ENCODE measurements around the gene MSX1. TPM values are rescaled to one million over a fixed set of nuclear protein-coding genes. Genes with fewer than 3 reads are reported as not detected.

Gene MSX1
- total and polyA plus RNA-seq, 2 experiments from 2014 or later, result 0.61 TPM; not detected in 1

DNA sequence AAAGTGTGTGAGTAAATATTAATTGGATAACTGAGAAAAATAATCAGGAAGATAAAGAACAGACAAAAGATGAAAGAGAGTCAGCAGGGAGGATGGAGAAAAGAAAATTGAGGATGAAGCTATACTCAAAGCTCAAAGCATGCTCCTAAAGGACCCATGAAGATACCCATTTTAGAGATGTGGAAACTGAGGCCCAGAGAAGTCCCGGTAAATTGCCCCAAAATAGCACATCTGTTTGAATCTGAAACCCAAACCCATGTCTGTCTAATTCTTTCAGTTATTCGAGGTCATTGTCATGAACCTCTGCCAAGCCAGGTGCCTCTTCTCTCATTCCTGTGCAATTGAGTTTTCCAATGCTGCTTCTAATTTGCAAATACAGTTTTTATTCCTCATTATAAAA lies 29.6 kb upstream of the MSX1 start:
- ATAC-seq, result no peak
- no peak overlapping the region for H3K4me2 ChIP-seq
- no peak overlapping the region for H3K27ac ChIP-seq (ENCODE audit: low read depth)
- H3K9me2 ChIP-seq (ENCODE audit: insufficient read depth), result no peaks in the 10 kb centered on the region
- no peaks in the 10 kb centered on the region for H3F3A ChIP-seq (replicated peaks; ENCODE audit: low read depth)
- H4K20me1 ChIP-seq (replicated peaks; ENCODE audit: insufficient read depth), result no peaks in the 10 kb centered on the region
- no peak overlapping the region for H3K4me3 ChIP-seq
- H3K36me3 ChIP-seq (ENCODE audit: insufficient read depth), result no peaks in the 10 kb centered on the region
- H3K27me3 Mint-ChIP-seq (ENCODE audit: insufficient read depth, low read depth, poor library complexity), result peaks cover 6% of the 10 kb centered on the region
- no peaks in the 10 kb centered on the region for H3K27me3 ChIP-seq (ENCODE audit: insufficient read depth)
- no peak overlapping the region for H3K27ac Mint-ChIP-seq
- H3K4me3 Mint-ChIP-seq, result no peak overlapping the region
- no peaks in the 10 kb centered on the region for H3K4me1 Mint-ChIP-seq
- no peaks in the 10 kb centered on the region for H3K79me2 ChIP-seq (replicated peaks; ENCODE audit: insufficient read depth)
- H3K4me1 ChIP-seq (ENCODE audit: insufficient read depth), result no peaks in the 10 kb centered on the region
- H2AFZ ChIP-seq, result no peak overlapping the region
- TF ChIP-seq ZNF331 (CRISPR knock-in tag; IDR thresholded peaks at IDR 0.05; ENCODE audit: low read depth), result no peak
- no peak for TF ChIP-seq EZH2 (IDR thresholded peaks at IDR 0.05; ENCODE audit: low read depth, unreplicated experiment)
- TF ChIP-seq, protein P1, sequence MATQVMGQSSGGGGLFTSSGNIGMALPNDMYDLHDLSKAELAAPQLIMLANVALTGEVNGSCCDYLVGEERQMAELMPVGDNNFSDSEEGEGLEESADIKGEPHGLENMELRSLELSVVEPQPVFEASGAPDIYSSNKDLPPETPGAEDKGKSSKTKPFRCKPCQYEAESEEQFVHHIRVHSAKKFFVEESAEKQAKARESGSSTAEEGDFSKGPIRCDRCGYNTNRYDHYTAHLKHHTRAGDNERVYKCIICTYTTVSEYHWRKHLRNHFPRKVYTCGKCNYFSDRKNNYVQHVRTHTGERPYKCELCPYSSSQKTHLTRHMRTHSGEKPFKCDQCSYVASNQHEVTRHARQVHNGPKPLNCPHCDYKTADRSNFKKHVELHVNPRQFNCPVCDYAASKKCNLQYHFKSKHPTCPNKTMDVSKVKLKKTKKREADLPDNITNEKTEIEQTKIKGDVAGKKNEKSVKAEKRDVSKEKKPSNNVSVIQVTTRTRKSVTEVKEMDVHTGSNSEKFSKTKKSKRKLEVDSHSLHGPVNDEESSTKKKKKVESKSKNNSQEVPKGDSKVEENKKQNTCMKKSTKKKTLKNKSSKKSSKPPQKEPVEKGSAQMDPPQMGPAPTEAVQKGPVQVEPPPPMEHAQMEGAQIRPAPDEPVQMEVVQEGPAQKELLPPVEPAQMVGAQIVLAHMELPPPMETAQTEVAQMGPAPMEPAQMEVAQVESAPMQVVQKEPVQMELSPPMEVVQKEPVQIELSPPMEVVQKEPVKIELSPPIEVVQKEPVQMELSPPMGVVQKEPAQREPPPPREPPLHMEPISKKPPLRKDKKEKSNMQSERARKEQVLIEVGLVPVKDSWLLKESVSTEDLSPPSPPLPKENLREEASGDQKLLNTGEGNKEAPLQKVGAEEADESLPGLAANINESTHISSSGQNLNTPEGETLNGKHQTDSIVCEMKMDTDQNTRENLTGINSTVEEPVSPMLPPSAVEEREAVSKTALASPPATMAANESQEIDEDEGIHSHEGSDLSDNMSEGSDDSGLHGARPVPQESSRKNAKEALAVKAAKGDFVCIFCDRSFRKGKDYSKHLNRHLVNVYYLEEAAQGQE (IDR thresholded peaks at IDR 0.05; ENCODE audit: unreplicated experiment), result no peak
- TF ChIP-seq ZNF114 (CRISPR knock-in tag; IDR thresholded peaks at IDR 0.05), result no peak
- TF ChIP-seq NANOG (IDR thresholded peaks at IDR 0.05; ENCODE audit: borderline replicate concordance), result no peak
- no peak for TF ChIP-seq EZH2phosphoT487 (IDR thresholded peaks at IDR 0.05; ENCODE audit: unreplicated experiment)
- no peaks in the 10 kb centered on the region for H3K9me3 Mint-ChIP-seq
- no peak for DNase-seq (ENCODE audit: low spot score)
- no peaks in the 10 kb centered on the region for H3K36me3 Mint-ChIP-seq (ENCODE audit: low read depth)

DNA sequence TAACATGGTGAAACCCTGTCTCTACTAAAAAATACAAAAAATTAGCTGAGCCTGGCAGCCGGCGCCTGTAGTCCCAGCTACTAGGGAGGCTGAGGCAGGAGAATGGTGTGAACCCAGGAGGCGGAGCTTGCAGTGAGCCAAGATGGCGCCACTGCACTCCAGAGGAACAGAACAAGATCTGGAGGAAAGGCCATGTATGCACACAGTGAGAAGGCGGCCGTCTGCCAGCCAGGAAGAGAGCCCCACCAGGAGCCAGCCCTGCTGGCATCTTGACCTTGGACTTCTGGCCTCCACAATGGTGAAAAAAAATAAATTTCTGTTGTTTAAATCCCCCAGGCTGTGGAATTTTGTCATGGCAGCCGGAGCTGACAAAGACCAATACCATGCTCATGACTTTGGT lies 28.2 kb upstream of the MSX1 start:
- Histone ChIP-seq H3K27ac (ENCODE audit: low read depth) (no peak overlapping the region), H3K4me1 (ENCODE audit: insufficient read depth) (no peaks in the 10 kb centered on the region), H3F3A (replicated peaks; ENCODE audit: low read depth) (no peaks in the 10 kb centered on the region), H3K27me3 (ENCODE audit: insufficient read depth) (no peaks in the 10 kb centered on the region), H3K4me3 (no peak overlapping the region), H2AFZ (no peak overlapping the region), H3K36me3 (ENCODE audit: insufficient read depth) (no peaks in the 10 kb centered on the region), H3K9me2 (ENCODE audit: insufficient read depth) (no peaks in the 10 kb centered on the region), H3K4me2 (no peak overlapping the region), H4K20me1 (replicated peaks; ENCODE audit: insufficient read depth) (no peaks in the 10 kb centered on the region), H3K79me2 (replicated peaks; ENCODE audit: insufficient read depth) (no peaks in the 10 kb centered on the region)
- no peak overlapping the region for H3K4me3 Mint-ChIP-seq
- peaks cover 4% of the 10 kb centered on the region; the same call in 1 of the 3 replicates for H3K9me3 Mint-ChIP-seq
- H3K4me1 Mint-ChIP-seq, result no peaks in the 10 kb centered on the region
- ATAC-seq (no peak), DNase-seq (ENCODE audit: low spot score) (no peak)
- no peak overlapping the region for H3K27ac Mint-ChIP-seq
- H3K27me3 Mint-ChIP-seq (ENCODE audit: insufficient read depth, low read depth, poor library complexity), result peaks cover 6% of the 10 kb centered on the region
- H3K36me3 Mint-ChIP-seq (ENCODE audit: low read depth), result no peaks in the 10 kb centered on the region
- TF ChIP-seq, protein P1 (IDR thresholded peaks at IDR 0.05; ENCODE audit: unreplicated experiment), result no peak
- TF ChIP-seq, protein P2, sequence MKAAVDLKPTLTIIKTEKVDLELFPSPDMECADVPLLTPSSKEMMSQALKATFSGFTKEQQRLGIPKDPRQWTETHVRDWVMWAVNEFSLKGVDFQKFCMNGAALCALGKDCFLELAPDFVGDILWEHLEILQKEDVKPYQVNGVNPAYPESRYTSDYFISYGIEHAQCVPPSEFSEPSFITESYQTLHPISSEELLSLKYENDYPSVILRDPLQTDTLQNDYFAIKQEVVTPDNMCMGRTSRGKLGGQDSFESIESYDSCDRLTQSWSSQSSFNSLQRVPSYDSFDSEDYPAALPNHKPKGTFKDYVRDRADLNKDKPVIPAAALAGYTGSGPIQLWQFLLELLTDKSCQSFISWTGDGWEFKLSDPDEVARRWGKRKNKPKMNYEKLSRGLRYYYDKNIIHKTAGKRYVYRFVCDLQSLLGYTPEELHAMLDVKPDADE (IDR thresholded peaks at IDR 0.05), result no peak
- TF ChIP-seq POLR2AphosphoS5 (IDR thresholded peaks at IDR 0.05; ENCODE audit: low read depth), result no peak
- TF ChIP-seq EZH2 (IDR thresholded peaks at IDR 0.05; ENCODE audit: low read depth, unreplicated experiment), result no peak
- TF ChIP-seq EZH2phosphoT487 (IDR thresholded peaks at IDR 0.05; ENCODE audit: unreplicated experiment), result no peak
- no peak for TF ChIP-seq NANOG (IDR thresholded peaks at IDR 0.05; ENCODE audit: borderline replicate concordance)
- no peak for TF ChIP-seq JUNB (IDR thresholded peaks at IDR 0.05; ENCODE audit: unreplicated experiment)

Data from GM23338 (cell line).